Measurements from ENCODE around the gene BAG5.
A peak's percentile ranks its signal among the peaks of the same experiment; 100 is the strongest.
"Not testable (repeated sequence)": the region's sequence is repeated elsewhere in the genome, so short reads cannot be mapped to it uniquely, and the experiment has no call there.

Gene BAG5

DNA sequence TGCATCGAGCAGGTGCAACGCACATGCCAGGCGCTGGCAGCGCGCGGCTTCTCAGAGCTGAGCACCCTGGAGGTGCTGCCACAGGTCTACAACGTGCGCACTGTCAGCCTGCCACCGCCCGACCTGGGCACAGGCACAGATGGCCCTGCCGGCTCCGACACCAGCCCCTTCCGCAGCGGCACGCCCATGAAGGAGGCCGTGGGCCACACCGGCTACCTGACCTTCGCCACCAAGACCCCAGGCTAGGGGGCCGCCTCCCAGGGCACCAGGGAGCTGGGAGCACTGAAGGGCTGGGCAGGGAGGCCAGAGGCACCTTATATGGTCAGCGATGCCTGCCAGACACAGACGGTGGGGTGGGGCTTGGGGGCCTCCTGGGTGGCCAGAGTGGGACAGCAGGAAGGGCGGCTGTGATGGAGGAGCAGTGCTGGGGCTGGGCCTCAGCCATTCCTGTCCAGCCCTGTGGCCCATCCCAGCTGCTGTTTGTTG is 27.8 kb downstream of the BAG5 start:
- DNase-seq (ENCODE audit: low spot score), result no peak

DNA sequence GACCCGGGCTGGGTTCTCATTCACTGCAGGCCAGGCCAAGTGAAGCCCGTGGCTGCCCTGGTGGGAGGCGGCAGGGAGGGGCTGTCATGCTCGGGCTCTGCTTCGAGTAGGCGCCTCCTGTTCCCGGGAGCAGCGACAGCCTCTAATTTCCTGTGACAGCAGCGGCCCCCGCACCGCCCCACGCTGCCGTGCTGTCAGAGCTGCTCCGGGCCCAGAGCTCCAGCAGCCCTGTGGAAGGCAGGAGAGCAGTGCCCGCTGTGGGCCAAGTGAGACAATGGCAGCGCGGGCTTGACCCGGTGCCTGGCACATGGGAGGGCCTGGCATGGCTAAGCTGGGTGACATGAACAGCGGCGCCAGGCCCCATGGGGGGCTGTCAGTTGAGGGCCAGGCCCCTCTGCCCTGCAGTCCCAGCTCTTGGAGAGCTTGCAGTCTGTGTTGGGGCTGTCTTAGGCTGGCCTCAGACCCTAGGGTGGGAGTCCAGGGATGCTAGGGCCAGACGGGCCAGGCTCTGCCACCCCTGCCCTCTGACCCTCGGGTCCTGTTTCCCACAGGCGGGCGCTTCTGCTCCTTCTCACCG is 28.4 kb downstream of the BAG5 start:
- DNase-seq (ENCODE audit: low spot score), result no peak

DNA sequence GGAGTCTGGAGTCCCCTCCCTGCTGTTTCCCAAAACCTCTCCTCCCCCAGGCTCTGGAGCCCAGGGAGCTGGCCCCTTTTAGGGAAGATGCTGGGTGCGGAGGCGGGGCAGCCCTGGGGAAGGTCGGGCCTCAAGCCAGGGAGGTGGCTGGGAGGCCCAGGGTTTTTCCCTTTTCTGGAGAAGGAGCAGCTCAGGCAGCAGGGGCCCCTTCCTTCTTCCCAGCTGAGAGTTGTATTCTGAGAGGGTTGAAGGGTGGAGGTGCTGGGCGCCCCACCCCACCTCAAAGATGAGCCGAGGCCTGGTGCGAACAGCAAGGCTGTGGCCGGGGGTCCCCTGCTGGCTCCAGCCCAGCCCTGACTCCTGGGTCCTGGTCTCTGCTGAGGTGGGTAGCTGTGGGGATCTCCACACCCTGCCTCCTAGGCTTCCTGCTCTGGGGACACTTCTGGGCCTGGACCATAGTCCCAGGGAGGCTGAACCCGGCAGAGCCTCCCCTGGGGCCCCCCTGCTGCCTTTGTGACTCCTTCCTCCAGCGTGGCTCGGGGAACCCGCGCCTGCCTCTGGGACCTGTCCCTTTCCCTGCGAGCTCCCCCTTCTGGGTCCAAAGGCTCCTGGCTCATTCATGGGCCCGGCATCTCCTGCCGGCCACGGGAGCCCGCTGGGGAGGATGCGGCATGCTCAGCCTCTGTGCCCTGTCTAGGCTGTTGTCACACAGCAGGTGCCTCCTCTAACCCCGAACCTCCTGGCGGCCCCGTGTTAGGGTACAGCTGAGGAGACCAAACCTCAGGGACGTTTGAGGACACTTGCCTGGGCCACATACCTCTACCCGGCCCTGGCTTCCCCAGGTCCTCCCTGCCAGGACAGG is 29.1 kb downstream of the BAG5 start:
- DNase-seq (ENCODE audit: low spot score), result no peak

DNA sequence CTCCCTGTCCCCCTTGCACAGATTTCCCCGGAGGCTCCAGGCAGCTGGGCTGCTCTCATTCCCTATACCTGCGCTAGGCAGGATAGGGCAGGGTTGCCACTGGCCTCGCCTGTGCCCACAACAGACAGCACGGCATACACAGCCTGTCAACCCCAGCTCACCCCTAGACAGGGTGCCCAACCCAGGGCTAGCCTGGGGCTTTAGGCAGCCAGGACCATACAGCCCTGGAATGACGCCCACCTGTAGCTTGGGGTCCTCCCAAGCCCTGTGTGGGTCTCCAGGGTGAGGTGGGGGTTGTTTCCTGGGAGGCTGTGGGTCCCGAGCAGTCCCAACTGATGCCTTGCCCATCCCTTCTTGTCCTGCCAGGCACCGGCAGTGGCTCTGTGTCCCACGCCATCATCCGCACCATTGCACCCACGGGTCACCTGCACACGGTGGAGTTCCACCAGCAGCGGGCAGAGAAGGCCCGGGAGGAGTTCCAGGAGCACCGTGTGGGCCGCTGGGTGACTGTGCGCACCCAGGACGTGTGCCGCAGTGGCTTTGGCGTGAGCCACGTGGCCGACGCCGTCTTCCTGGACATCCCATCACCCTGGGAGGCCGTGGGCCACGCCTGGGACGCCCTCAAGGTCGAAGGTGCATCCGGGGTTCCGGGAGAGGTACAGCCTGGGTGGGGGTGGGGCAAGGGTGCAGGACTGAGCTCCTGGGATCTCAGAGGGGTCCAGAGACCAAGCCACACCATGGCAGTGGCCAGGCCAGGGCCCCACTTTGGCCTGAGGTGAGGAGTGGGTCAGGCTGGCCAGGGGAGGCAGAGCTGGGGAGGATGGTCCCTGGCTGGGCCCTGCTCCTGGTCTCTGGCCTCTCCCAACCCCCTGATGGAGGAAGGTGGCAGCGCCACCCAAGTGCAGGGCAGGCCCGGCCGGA is 30.0 kb downstream of the BAG5 start:
- no peak for DNase-seq (ENCODE audit: low spot score)

DNA sequence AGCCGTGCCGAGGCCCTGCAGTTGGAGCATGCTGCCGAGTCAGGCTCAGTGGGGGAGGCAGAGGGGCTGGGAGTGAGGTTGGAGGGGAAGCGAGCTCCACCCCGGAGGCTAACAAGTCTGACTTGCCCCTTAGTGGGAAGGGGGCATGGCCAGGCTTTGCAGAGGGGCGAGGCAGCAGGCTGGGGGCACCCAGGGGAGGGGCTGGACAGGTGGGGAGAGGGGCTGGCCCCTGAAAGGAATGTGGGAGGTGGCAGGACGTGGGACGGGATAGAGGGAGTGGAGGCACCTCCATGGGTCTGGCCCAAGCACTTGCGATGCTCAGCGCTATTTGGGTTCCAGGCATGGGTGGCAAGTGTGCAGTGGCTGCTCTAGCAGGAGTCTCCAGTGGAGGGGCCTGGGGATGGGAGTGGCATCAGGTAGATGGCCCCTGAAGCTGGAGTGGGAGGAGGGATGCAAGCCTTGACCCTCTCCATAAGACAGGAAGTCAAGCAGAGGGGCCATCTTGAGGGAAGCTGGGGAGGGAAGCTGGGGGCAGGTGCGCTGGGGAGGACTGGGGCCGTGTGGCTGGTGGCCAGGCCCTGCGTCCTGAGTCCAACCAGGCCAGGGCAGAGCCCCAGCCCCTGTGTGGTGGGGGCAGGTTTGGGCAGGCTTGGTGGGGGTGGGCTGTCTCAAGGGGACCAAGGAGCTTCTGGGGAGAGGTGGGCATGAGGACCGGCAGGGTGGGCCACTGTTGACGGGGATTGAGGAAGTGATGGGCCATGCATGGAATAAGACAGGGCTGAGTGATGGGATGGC is 30.8 kb downstream of the BAG5 start:
- DNase-seq (ENCODE audit: low spot score), result no peak

DNA sequence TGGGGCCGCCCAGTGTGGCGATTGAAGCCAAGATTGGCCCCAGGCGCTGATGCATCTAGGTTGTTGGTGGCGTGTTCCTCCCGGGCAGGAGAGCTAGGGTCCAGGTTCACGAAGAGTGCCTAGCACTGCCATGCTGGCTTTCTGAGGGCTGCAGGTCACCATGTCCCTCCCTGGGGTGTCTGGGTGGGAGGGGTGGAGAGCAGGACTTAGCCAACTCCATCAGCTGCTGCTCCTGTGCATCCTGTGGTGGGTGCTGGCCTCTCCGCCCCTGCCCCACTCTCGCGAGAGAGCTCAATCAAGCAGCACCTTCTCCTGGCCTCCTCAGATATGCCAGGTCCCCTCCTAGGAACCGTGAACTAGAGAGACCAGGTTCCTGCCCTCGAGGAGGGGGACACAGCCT is 31.6 kb downstream of the BAG5 start:
- no peak for DNase-seq (ENCODE audit: low spot score)

DNA sequence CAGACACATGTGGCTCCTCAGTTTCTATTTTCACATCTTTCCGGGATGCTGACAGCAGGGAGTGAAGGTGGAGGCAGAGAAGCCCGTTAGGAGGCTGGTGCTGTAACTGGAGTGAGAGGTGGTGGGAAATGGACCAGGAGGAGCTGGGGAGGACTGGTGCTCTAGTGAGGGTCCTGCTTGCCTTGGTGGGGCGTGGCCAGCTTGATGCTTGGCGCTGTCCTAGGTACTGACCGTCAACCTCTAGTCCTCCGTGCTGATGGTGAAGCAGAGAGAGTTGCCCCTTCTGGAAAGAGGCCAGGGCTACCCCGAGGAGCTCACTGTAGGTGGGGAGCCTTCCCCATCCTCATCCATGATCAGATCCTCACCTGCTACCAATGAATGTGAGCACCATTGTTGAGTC is 32.1 kb downstream of the BAG5 start:
- DNase-seq (ENCODE audit: low spot score), result no peak

DNA sequence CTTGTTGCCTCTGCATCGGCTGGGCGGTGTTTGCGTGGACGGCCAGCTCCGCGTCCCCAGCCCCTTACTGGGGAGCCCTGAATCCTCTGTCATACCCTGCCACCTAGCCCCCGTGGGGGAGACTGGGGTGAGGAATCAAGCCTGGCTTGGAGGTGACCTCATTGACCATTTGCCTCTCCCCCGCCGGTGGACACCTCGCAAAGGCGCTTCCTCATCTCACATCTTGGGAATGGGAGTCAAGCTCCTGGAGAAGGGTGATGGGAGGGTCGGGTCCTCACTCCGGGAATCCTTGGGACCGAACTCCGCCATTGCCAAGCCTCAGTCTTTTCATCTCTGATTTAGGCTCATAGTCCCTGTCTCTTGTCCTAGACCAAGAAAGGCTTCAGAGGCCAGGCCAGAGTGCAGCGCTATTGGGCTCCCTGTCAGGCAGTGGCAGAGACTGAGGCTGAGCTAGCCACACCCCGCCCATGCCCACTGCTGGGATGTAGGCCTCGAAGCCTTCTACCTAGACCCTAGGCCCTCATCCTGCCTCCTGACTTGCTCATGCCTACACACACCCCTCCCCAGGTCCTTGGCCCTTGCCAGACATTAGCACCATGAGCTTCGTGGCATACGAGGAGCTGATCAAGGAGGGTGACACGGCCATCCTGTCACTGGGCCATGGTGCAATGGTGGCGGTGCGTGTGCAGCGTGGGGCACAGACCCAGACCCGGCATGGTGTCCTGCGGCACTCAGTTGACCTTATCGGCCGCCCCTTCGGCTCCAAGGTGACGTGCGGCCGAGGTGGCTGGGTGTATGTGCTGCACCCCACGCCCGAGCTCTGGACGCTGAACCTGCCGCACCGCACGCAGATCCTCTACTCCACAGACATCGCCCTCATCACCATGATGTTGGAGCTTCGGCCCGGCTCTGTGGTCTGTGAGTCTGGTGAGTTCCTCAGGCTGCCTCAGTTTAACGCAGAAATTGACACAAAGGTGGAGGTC is 32.8 kb downstream of the BAG5 start:
- no peak for DNase-seq (ENCODE audit: low spot score)

DNA sequence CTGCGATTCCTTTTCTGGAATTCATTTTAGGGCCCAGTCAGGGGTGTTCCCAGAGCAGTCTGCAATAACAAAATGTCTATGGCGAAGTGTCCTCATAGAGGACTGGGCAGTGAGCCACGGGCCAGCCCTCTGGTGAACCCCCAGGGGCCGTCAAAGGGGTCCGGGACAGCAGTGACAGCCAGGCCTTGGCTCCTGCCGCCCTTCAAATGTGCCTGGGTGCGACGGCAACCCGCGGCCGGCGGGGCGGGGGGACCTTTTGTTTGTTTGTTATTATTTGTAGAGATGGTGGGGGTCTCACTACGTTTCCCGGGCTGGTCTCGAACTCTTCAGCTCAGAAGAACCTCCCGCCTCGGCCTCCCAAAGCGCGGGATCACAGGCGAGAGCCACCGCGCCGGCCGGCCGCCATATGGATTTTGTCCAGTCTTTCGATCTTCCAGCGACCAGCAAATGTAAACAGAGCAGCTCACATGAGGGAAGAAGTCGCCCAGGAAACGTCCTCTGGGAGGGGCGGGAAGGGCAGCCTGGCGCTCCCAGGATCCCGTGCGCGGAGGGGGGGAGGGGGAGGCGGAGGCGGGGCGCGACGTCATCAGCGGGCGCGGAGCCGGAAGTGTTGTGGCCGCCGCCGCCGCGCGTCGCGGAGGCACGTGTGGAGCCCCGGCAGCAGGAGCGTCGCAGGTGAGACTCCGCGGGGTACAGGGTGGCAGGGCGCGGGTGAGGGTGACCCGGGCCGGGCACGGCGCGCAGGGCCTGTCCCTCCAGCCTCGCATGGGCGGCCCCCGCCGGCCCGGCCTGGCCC is 33.7 kb downstream of the BAG5 start, which contains the start of gene TRMT61A:
TRMT61A (plus strand) TSS at position 610 of the 796 bp plus-strand sequence. CDS start 783 bp downstream, outside the sequence.
- peak; percentile 84 for DNase-seq (ENCODE audit: low spot score)

DNA sequence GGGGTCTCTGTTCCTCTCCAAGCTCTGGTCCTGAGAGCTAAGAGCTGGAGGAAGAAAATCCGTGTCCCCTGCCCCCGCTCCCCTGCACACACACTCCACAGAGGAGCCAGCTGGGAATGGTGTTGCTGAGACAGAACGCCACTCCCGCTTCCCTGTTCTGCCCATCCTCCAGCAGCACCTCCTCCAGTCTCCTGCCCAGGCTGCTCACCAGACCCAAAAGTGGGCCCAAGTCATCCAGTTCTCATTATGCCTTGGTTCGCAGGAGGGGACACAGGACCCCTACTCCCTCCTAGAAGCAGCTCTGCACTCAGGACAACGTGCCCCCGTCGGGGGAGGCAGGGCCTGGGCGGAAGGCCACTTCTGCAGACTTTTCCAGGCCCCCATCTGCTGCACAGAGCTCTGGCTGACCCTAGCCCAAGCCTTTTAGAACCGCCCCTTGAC is 34.3 kb downstream of the BAG5 start:
- no peak for DNase-seq (ENCODE audit: low spot score)

DNA sequence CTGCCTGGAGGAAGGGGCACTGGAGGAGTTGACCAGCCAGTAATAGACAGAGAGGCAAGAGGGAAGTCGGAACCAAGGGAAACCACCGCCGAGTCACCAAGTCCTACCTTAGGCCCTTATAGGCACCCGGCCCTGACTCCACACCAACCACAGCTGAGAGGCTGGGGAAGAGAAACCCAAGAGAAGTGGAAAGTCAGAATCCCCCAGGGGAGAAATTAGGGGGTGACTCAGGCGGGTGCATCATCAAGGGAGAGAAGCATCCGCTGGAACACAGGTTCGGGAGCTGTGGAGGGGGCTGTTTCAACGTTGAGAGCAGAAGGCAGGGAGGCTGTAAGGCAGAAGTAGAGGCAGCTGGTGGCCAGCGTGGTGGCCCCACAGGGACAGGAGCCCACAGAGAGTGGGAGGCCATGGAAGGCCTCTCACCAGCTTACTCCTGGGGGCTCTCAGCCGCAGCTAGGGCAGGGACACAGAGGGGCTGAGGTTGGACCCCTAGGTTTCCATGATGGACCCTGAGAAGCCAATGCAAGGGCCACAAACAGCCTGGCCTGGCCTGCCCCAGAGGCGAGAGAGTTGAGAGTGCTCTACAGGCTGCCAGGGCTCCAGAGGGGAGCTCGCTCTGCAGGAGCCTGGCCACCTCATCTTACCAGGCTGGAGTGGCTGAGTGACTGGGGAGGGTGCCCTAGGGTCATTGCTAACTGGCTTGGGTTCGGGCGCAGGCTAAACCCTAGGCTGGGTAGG is 34.9 kb downstream of the BAG5 start:
- DNase-seq (ENCODE audit: low spot score), result no peak

DNA sequence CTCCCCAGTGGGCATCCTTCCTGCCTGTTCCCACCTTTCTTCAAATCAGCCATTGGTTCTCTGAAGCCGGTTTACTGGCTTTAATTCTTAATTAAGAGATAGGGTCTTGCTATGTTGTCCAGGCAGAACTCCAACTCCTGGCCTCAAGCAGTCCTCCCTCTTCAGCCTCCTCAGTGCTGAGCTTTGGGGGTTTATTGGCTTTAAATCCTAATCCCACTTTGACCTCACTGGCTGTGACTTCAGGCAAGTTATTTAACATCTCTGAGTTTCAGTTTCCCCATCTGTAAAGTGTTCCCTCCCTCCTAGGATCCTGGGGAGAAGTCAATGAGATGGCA is 35.6 kb downstream of the BAG5 start:
- no peak for DNase-seq (ENCODE audit: low spot score)

DNA sequence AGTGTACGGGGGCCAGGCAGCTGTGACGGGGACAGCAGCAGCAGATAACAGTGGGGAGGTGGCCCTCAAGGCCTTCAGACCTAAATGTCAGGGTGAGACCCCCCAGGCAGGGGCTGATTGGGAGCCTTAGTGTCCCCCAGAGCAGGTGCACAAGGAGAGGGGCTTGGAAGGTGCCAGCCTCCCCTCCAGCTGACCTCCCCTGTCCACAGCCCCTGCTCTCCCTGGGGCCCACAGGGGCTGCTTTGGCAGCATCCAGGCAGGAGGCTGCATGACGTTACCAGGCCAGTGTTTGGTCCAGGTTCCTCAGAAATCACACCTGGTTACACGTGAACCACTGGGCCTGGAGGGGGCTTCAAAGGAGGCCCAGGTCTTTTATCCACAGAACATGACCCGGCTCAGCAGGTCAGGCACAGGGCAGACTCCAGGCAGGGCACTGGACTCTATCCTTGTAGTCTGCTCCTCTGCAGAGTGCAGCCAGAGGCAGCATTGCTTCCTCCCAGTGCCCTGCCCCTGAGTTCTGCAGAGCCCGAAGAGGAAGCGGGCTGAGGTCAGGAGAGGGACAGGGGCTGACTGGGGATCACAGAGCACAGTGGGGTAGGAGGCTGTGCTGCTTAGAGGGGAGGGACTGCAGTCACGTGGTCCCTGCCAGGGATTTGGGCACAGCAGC is 36.1 kb downstream of the BAG5 start:
- no peak for DNase-seq (ENCODE audit: low spot score)

DNA sequence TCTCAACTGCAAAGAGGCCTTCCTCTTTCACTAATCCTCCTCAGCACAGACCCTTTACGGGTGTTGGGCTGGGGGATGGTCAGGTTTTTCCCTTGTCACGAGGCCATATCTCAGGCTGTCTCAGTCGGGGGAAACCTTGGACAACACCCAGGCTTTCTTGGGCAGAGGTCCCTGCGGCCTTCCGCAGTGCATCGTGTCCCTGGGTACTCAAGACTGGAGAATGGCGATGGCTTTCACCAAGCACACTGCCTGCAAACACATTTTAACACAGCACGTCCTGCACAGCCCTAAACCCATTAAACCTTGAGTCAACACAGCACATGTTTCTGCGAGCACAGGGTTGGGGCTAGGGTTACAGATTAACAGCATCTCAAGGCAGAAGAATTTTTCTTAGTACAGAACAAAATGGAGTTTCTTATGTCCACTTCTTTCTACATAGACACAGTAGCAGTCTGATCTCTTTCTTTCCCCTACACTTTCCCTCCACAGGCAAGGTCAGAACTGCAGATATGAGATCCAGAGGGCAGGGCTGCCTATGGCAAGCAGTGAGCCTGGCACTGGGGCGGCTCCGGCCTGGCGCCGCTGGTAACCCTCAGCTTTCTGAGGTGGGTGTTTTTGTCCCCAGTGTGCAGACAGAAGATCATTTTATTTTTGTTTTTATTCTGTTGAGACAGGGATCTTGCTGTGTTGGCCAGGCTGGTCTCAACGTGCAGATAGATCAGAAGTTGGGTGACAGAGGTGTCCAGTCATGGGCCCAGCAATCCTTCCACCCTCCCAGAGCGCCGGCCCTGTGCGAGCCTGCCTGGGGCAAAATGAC is 36.8 kb downstream of the BAG5 start:
- DNase-seq (ENCODE audit: low spot score), result not testable (repeated sequence)

DNA sequence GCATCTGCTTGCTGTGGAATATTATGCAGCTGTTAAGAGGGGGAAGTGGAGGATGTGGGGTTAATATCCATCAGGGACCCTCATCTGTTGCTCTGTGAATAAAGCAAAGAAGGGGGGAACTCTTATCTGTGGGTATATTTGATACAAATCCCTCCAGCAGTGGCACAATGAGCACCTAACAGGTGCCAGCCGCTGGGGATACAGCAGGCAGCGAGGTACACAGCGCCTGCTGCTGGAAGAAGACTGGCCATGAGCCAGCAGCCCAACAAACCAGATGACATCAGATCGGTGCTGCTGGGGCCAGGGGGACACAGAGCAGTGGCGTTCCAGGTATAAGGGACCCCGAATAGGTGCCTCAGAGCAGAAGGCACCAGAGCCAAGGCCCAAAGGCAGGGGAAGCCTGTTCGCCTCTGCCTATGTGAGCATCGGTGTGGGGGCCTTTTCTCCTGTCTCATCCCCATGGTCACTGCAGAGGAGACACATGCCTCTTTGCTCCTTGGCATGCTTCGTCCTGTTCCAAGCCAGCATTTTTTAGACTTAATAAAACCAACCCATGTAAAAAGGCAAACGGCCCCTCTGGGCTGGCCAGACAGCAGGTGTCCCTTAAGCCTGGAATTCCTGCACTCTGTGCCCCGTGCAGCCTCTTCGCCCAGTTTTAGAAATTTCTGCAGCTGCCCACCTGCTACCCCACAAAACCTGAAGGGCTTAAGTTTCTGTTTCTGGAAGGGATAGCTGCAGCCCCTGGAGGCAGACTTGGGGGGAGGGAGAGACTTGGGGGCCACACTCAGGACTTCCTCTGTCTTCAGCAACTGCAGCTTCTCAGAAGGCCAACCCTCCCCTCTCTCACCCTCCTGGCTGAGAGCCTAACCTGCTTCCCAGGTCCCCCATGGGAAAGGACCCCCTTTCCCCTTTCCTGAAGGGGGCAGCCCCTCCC is 38.2 kb downstream of the BAG5 start:
- no peak for DNase-seq (ENCODE audit: low spot score)

DNA sequence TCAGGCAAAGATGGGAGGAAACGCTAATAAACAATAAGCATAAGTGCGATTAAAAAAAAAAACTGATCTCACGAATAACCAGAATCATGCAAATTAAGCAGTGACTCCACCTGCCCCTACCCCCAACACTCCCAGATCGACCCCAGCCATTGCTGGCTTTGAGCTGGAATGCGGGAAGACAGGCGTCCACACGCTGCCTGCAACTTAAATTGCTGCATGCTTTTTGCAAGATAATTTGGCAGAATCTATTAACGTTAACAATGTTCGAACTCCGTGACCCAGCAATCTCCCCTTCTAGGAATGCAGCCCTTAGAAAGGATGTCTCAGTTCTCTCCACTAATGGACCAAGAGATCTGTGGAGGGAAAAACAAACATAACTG is 38.9 kb downstream of the BAG5 start:
- no peak for DNase-seq (ENCODE audit: low spot score)
